GM15510 (cell line): Measurements from ENCODE around the gene KLHL29.

Experiments used
- POLR2A ChIP-seq: IDR thresholded peaks from 3 replicates; pipeline ENCODE4 v1.6.1; 2011; ENCODE audit warnings: borderline replicate concordance; ENCODE audit not compliant: insufficient read length; ENCODE audit errors: extremely low read depth

Gene KLHL29

DNA sequence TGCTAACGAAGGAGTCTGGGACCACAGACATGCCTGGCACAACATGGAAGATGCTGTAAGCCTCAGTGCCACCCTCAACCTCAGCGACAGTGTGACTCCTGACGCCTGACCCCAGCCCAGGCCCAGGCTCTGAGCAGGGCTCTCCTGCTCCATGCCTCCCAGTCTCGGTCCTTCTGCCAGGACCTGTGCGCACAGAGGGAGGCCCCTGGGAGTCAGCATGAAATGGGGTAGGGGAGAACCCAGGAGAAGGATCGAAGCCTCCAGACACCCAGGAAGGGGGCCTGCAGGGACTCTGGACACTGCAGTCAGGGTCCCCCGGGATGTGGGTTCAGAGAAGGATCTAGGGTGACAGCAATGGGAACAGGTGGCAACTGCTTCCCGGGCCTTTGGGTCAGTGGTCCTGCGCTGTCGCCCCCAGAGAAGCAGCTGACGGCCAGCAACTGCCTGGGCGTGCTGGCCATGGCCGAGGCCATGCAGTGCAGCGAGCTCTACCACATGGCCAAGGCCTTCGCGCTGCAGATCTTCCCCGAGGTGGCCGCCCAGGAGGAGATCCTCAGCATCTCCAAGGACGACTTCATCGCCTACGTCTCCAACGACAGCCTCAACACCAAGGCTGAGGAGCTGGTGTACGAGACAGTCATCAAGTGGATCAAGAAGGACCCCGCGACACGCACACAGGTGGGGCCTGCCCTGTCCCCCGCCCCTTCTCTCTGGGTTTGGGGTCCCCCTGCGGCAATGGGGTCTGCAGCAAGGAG, 308.0 kb downstream of the KLHL29 start:
- no peak for TF ChIP-seq POLR2A

DNA sequence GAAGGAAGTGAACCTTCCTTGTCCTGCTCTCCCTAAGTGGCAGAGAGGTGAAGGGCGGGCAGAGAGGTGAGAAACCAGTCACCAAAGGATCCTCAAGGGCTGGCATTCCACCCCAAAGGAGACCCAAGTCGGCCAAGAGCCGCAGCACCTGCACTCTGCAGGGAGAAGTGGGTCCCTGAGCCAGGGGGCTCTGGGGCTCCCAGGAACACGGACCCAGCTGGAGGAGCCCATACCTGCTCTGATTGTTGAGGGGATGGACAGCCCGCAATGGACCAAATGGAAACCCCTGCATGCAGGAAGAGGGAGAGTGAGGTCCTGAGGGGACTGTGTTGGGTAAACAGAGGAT, 308.6 kb downstream of the KLHL29 start:
- TF ChIP-seq POLR2A: no peak

DNA sequence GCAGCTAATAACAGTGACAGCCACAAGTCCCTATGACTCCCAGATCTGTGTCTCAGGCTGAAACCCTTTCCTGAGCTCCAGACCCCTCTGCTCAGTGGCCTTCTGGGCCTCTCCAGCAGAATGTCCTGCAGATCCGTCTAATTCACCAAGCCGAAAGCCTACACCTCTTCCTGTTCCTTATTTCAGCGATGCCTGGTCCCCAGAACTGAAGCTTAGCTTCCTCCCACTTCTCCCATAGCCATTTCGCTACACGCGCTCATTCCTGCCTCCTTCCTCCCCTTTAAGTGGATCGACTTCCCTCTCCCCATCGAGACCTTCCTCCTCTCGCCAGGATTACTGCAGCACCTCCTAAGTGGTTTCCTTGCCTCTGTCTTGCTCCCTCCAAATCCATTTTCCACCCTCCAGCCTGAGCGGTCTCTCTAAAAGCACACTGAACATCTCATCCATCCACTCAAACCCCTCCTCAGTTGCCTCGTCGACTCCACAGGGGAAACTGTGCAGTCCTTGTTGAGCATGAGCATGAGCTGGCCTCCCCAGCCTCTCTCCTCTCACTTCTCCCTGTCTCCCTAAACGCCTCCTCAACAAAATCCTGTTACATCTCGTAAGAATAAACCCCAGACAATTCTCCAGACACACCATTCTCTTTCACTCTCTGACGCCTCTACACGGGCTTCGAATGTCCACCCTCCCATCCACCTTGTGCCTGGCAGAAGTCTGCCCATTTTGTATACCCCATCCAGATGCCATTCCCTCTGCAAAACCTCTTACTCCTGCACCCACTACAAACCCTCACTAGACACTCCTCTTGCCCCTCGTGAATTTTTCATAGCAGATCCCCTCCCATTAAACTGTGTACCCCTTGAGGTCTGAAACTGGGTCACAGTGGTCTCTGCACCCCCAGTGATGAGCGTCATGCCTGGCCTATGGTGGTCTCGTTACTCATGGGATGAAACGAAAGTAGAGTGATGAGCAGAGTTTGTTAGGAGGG, 309.4 kb downstream of the KLHL29 start:
- TF ChIP-seq POLR2A: no peak

DNA sequence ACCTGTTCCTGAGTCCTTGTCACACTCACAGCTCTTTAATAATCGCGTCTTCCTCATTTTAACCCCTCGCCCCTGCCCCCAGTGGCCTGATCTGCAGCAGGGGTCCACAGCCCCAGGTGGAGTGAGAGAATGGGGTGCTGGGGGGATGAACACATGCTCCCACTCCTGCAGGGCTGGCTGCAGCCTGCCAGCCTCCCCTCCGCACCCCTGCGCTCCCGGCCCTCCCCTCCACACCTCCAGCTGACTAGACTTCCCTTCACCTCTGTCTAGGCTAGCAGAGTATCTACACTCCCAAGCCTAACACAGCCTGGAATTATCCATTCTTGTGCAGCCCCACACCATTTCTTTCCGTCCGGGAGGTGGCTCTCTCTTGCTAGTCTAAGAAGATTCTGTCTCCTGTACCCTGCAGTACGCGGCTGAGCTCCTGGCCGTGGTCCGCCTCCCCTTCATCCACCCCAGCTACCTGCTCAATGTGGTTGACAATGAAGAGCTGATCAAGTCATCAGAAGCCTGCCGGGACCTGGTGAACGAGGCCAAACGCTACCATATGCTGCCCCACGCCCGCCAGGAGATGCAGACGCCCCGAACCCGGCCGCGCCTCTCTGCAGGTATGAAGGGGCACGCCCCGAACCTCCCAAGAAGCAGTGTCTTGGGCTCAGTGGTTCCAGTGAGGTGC, 310.4 kb downstream of the KLHL29 start:
- TF ChIP-seq POLR2A: no peak

DNA sequence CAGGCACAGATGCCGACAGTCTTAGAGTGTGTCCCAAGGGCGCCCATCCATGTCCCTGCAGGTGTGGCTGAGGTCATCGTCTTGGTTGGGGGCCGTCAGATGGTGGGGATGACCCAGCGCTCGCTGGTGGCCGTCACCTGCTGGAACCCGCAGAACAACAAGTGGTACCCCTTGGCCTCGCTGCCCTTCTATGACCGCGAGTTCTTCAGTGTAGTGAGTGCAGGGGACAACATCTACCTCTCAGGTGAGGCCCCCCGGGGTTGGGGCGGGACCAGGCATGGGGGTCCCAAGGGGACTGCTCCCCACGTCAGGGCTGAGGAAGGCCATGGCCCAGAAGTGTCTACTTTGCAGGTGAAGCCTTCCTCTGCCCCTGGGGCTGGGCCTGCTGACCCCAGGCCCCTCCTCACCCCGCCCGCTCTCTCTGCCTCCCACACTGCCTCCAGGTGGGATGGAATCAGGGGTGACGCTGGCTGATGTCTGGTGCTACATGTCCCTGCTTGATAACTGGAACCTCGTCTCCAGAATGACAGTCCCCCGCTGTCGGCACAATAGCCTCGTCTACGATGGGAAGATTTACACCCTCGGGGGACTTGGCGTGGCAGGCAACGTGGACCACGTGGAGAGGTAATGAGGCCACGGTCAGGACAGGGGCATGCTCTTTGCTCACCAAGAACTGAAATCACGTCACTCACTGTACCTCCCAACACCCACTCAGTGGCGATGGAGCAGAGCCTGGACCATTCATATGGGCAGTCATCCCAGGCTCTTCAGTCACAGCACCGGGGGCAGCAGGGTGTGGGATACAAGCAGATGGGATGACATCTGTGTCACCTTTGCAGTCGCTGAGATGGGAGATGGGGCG, 311.1 kb downstream of the KLHL29 start:
- no peak for TF ChIP-seq POLR2A

DNA sequence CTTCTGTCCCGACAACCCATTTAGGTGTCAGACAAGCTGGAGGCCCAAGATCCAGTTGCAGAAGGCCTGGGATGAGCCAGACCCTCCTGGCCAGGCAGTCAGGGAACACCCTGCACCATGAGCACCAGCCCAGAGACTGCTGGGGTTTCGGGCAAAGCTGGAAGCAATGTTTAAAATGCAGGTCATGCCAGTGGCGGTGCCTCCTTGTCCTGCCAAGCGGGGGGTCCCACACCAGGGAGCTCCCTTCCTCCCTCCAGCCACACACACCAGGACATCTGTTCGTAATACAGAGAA, 311.7 kb downstream of the KLHL29 start:
- no peak for TF ChIP-seq POLR2A

DNA sequence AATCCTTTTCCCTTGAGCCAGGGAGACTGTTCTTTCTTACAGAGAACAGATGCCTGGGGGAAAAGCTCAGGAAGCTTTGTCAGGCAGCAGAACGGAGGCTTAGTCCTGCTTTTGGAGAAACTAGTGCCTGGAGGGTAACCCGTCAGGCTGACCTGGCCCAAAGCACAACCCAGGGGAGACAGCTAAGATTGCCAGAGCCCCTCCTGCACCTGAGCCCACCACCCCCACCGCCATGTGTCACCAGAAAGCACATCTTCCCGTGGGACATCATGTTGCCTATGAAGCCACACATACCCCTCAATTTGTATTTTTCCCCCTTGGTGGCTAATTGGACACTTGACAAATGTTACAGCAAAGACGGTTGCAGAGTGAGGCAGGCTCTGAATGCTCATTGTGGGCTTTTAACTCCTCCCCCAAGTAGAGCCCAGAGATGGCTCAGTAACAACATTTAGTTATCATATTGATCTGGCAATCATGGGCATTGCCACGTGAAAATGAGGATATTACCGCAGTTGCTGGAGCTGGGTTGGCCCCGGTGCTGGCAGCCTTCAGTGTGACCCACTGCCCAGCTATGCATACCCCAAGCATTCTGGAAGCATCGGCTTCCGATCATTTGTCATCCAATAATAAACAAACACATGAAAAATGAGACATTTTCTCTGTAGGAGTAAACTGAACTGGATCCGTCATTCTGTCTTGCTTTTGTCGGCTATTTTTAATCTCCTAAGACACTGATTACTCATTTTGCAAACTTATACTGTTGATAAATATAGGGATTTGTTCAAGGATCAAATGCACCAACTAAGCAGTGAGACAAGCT, 312.5 kb downstream of the KLHL29 start:
- no peak for TF ChIP-seq POLR2A

DNA sequence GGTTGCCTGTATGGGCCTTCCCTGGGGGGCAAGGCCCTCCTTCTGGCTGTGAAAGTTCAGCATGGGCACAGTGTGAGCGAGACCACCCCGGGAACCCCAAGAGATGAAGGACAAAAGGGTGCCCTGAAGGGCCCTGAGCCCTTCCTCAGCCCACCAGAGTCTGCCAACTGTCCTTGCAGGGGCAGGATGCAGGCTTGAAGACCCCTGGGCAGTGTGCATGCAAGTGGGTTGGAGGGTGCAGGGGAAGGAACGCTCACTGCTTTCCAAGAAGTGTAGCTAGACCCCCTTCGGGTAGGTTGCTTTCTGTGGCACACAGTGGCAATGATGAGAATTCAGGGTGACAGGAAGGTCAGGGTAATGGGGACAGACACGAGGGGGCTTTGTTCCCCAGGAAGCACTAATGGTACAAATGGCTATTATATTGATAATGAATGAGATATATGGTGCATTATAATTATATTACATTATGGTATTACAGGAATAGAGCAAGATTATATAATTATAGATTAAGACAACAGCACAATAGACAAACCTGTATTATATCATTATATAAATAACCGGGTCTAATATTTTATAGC, 313.2 kb downstream of the KLHL29 start:
- no peak for TF ChIP-seq POLR2A

DNA sequence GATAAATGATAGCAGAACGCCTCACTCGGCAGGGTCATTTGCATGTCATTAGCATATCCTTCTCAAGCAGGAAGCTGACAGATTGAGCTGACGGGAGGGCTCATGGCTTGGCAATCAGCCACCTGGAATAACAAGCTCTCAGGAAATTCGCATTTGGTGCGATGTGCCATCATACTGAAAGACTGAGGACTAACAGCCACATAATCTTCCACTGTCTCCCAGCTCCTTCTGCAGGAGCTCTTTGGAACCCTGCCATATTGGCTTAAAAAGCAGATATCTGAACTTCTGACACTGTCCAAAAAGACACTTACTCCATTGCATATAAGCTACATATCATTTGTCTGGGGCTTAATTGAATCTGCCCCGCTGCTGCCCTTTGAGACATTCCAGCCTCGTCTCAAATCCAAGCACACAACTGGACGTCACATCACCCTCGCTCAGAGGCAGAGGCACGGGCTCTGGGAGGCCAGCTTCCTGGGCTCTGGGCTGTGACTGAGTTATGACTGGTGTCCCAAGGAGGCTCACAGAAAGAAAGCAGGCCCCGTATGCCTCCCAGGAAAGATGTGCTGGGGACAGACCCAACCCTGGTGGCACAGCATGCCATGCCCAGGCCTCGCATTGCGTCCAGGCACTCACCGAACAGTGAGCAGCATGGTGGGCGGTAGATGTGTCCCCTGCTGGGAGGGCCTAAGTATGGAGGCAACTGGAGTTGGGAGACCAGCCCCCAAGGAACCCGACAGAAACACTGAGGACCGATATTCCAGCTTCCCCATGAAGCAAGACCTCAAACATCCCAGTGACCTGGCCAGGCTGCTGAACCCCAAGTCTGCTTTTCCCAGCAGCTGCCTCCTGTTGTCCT, 314.0 kb downstream of the KLHL29 start:
- no peak for TF ChIP-seq POLR2A

DNA sequence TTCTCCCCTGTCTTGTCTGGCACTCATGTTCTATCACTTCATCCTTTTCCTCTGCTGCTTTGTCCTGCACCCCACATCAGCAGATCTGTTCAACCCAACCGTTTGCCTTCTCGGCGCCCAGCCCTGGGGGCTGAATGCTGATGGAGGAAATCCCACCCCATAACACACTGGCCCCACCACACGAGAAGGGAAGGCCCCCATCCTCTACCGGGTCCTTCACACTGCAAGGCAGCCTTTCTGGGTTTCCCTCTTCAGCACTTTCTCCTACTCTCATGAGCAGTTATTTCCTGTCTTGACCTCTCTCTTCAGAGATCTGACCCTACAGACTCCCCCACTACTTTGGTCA, 314.6 kb downstream of the KLHL29 start:
- no peak for TF ChIP-seq POLR2A

DNA sequence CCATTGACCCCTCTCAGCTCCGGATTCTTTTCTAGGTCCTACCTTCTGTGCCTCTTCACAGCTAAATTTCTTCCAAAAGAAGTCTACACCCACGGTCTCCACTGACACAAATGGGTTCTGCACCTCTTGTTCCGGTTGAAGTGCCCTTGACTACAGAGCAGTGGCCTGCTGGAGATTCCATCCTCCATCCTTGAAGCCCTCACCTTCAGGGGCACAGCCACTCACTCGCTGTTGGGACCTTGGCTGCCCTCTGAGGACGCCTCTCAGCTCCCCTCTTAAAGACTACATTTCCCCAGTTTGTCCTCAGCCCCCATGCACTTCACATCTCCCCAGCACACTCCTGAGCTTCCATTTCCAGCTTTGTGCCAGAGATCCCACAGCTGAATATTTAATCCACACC, 315.6 kb downstream of the KLHL29 start:
- TF ChIP-seq POLR2A: no peak

DNA sequence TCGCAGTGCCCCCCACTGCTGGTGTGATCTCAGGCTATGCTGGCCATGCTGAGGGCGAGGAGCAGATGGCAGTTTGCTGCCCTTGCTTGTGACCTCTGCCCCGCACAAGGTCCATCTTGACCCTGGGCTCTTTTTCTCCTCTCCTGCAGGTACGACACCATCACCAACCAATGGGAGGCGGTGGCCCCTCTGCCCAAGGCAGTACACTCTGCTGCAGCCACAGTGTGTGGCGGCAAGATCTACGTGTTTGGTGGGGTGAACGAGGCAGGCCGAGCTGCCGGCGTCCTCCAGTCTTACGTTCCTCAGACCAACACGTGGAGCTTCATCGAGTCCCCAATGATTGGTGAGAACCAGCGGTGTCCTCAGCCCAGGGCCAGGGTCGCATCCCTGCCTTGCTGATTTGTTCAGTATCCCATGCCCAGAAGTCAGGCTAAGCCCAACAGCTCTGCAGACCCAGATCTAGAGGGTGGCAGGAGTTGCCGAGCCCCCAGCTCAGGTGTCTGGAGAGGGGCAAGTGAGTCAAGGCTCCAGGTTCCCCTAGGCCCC, 318.1 kb downstream of the KLHL29 start:
- no peak for TF ChIP-seq POLR2A
